MCF 10A (cell line): ENCODE measurements around the gene PGM5. TPM values are rescaled to one million over a fixed set of nuclear protein-coding genes. Genes with fewer than 3 reads are reported as not detected.

Experiments used
- BruUV-seq: library from RNA; stranded (reverse); fragments of 400-500 nt; replicated peaks from 2 replicates; lab custom pipeline; 2021; lab: Mats Ljungman, UMichigan
- CTCF ChIA-PET: fragments of 300-600 bp; sonication (Branson Sonifier 250); formaldehyde crosslinking; extraction: SDS; loops from one replicate; lab custom pipeline; 2021; ENCODE audit warnings: antibody characterized with exemption, inconsistent platforms; lab: Yijun Ruan, JAX
- POLR2A ChIA-PET: fragments of 300-600, 350-650 bp; sonication (Branson Sonifier 250); formaldehyde crosslinking; extraction: SDS; loops from one replicate; lab custom pipeline; 2020; ENCODE audit warnings: antibody characterized with exemption, inconsistent platforms; lab: Yijun Ruan, JAX
- DNase-seq: peaks from one replicate; pipeline ENCODE4 v3.0.0-alpha.2; 2018; ENCODE audit not compliant: unreplicated experiment
- H3K27ac Mint-ChIP-seq: one replicate; pipeline ENCODE4 v1.8.0; 2022; ENCODE audit warnings: mild to moderate bottlenecking, low read depth, mixed read lengths; ENCODE audit not compliant: unreplicated experiment
- H3K27me3 Mint-ChIP-seq: one replicate; pipeline ENCODE4 v1.8.0; 2022; ENCODE audit warnings: mixed read lengths; ENCODE audit not compliant: insufficient read depth, unreplicated experiment
- H3K36me3 Mint-ChIP-seq: one replicate; pipeline ENCODE4 v1.8.0; 2022; ENCODE audit warnings: mild to moderate bottlenecking, moderate library complexity, mixed read lengths; ENCODE audit not compliant: insufficient read depth, unreplicated experiment
- H3K4me1 Mint-ChIP-seq: one replicate; pipeline ENCODE4 v1.8.0; 2022; ENCODE audit warnings: mixed read lengths; ENCODE audit not compliant: insufficient read depth, unreplicated experiment
- H3K4me3 Mint-ChIP-seq: one replicate; pipeline ENCODE4 v1.8.0; 2022; ENCODE audit warnings: mild to moderate bottlenecking, moderate library complexity, mixed read lengths; ENCODE audit not compliant: unreplicated experiment
- H3K9me3 Mint-ChIP-seq: one replicate; pipeline ENCODE4 v1.8.0; 2022; ENCODE audit warnings: mixed read lengths; ENCODE audit not compliant: unreplicated experiment
- intact Hi-C: fragments of 100-400 bp; cut with micrococcal nuclease; formaldehyde crosslinking; loops from 2 replicates; pipeline ENCODE4 v1.14.1; 2022
- total RNA-seq: library from RNA; stranded (reverse); gene quantifications from 2 replicates; pipeline ENCODE4 v1.2.3, GENCODE V29; 2022
- TF ChIP-seq, protein P1 (sequence below): fragments of 200-600 bp; IDR thresholded peaks from one replicate; pipeline ENCODE4 v1.8.0; 2022; ENCODE audit warnings: antibody characterized with exemption, mild to moderate bottlenecking; ENCODE audit not compliant: unreplicated experiment

PGM5 gene
- total RNA-seq, 1 experiment from 2014 or later: not detected

DNA sequence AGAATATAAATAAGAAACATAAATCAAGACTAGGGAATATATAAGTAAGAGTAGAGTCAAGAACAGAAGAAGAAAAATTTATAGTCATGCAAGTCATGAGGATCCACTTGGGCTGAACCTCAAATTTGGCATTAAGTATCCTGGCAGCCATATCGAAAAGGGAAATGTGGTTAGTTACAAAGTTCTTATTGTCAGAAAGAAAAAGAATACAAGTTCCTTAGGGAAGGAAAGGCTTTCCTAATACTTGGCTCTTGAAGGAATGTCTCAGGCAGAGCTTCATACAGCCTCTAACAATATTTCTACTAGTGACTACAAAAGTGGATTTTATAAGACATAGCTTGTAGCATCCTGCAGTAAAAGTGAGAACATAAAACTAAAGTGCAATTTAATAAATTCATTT, 138.8 kb downstream of the PGM5 start:
- DNase-seq: no peak
- Mint-ChIP-seq H3K36me3 (no peaks in the 10 kb centered on the region), H3K4me1 (peaks cover 3% of the 10 kb centered on the region), H3K4me3 (no peak overlapping the region), H3K27me3 (peaks cover 53% of the 10 kb centered on the region), H3K9me3 (no peaks in the 10 kb centered on the region), H3K27ac (no peak overlapping the region)
- no TSS peak for BruUV-seq
- intact Hi-C loops: no loop called here
- TF ChIP-seq, protein P1, sequence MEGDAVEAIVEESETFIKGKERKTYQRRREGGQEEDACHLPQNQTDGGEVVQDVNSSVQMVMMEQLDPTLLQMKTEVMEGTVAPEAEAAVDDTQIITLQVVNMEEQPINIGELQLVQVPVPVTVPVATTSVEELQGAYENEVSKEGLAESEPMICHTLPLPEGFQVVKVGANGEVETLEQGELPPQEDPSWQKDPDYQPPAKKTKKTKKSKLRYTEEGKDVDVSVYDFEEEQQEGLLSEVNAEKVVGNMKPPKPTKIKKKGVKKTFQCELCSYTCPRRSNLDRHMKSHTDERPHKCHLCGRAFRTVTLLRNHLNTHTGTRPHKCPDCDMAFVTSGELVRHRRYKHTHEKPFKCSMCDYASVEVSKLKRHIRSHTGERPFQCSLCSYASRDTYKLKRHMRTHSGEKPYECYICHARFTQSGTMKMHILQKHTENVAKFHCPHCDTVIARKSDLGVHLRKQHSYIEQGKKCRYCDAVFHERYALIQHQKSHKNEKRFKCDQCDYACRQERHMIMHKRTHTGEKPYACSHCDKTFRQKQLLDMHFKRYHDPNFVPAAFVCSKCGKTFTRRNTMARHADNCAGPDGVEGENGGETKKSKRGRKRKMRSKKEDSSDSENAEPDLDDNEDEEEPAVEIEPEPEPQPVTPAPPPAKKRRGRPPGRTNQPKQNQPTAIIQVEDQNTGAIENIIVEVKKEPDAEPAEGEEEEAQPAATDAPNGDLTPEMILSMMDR: no peak
- CTCF ChIA-PET: interaction anchor here (1.3 to 1.9 kb wide), 2 partner anchors 14 to 152 kb away, joined by 4 to 7 read pairs; no protein-coding TSS in a partner anchor
- POLR2A ChIA-PET: no interaction called here

DNA sequence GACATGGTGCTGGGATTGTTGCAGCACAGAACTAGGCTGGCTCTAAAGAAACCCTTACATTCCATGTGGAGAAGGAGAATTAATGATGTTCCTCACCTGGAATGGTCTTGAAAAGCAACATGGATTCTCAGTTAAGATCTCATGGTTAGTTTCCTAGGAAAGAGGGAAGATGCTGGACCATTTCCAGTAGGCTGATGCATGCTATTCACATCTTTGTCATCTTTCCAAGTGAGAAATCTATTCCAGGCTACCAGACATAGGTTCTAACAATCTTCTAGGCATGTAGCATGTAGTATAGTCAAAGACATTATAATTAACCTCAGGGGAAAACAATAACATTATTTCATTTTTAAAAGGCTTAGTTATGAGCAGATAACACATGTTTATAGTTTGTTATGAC, 139.9 kb downstream of the PGM5 start:
- ChIA-PET CTCF (interaction anchor here (1.3 kb wide), 1 partner anchor 153 kb away, joined by 4 read pairs; no protein-coding TSS in a partner anchor), POLR2A (no interaction called here)
- no peak for DNase-seq
- Mint-ChIP-seq H3K9me3 (no peaks in the 10 kb centered on the region), H3K36me3 (no peaks in the 10 kb centered on the region), H3K4me1 (peaks cover 14% of the 10 kb centered on the region), H3K27ac (no peak overlapping the region), H3K27me3 (peaks cover 43% of the 10 kb centered on the region), H3K4me3 (no peak overlapping the region)
- intact Hi-C loops: no loop called here
- no TSS peak for BruUV-seq
- TF ChIP-seq, protein P1: no peak

DNA sequence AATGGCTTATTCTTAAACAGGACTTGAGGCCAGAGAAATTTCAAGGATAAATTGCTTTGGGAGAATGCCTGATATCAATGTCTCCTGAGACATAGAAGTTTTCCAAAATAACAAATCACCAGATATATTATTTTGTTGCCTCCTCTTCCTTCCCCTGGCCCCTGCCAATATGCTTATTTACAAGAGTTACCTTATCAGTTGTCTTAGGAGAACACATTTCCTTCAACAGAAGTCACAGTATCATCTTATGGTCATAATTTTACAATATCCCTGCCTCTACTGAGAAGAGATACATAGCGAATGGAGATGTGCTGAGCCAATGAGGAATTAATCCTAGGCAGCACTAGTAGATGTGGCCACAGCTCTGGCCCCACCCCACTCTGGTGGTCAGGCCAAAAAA, 141.2 kb downstream of the PGM5 start:
- ChIA-PET CTCF (interaction anchor here (4.6 kb wide), 1 partner anchor 11 kb away, joined by 26 read pairs; no protein-coding TSS in a partner anchor), POLR2A (interaction anchor here (0.5 kb wide), 1 partner anchor 289 kb away, joined by 3 read pairs; no protein-coding TSS in a partner anchor)
- TF ChIP-seq, protein P1: no peak
- no peak overlapping the region for H3K4me3 Mint-ChIP-seq
- intact Hi-C loops: no loop called here
- H3K27me3 Mint-ChIP-seq: peaks cover 31% of the 10 kb centered on the region
- no TSS peak for BruUV-seq
- H3K27ac Mint-ChIP-seq: no peak overlapping the region
- DNase-seq: no peak
- no peaks in the 10 kb centered on the region for H3K9me3 Mint-ChIP-seq
- H3K4me1 Mint-ChIP-seq: peaks cover 17% of the 10 kb centered on the region
- no peaks in the 10 kb centered on the region for H3K36me3 Mint-ChIP-seq

DNA sequence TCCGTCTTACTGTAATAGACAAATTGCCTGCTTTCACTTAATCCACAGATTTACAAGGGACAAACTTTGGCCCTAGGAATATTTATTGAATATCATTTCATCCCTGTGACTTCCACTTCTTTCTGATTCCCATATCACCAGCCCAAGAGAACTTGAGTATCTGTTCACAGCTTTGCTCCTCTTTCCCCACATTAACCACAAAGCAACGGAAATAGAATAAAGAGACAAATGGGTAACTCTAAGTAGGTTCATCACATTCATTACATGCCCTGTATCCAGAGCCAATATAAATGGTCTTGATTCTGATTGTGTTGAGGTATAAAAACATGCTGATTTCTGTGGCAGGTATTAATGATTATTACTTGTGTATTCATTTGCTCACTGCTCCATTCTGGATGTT, 142.4 kb downstream of the PGM5 start:
- H3K27me3 Mint-ChIP-seq: peaks cover 19% of the 10 kb centered on the region
- no peak overlapping the region for H3K4me3 Mint-ChIP-seq
- H3K4me1 Mint-ChIP-seq: peaks cover 17% of the 10 kb centered on the region
- ChIA-PET CTCF (interaction anchor here (4.6 kb wide), 1 partner anchor 10 kb away, joined by 26 read pairs; no protein-coding TSS in a partner anchor), POLR2A (no interaction called here)
- TF ChIP-seq, protein P1: no peak
- intact Hi-C loops: no loop called here
- H3K9me3 Mint-ChIP-seq: no peaks in the 10 kb centered on the region
- H3K27ac Mint-ChIP-seq: no peak overlapping the region
- DNase-seq: no peak
- no TSS peak for BruUV-seq
- H3K36me3 Mint-ChIP-seq: no peaks in the 10 kb centered on the region
